Smooth muscle cell (in vitro differentiated cells): Measurements from ENCODE around the gene KIF17. TPM values are rescaled to one million over a fixed set of nuclear protein-coding genes. Genes with fewer than 3 reads are reported as not detected.

ENCODE experiments used
- DNase-seq: peaks from one replicate; lab custom pipeline; 2025; ENCODE audit not compliant: unreplicated experiment; lab: John Stamatoyannopoulos, UW
- H2AFZ ChIP-seq: fragments of 200-600 bp; sonication (generic); 2 replicates; pipeline ENCODE4 v1.6.0; 2016; ENCODE audit warnings: antibody characterized with exemption, low read depth, mild to moderate bottlenecking
- H3F3A ChIP-seq: fragments of 200-600 bp; sonication (generic); 2 replicates; pipeline ENCODE4 v1.6.0; 2017; ENCODE audit warnings: antibody characterized with exemption, low read depth
- H3K27ac ChIP-seq: fragments of 200-600 bp; sonication (generic); 2 replicates; pipeline ENCODE4 v1.5.1; 2016; ENCODE audit warnings: low read depth, mild to moderate bottlenecking
- H3K27me3 ChIP-seq: fragments of 200-600 bp; sonication (generic); 2 replicates; pipeline ENCODE4 v1.6.1; 2016; ENCODE audit warnings: low read depth, mild to moderate bottlenecking
- H3K36me3 ChIP-seq: fragments of 200-600 bp; sonication (generic); 2 replicates; pipeline ENCODE4 v1.5.1; 2016; ENCODE audit warnings: low read depth
- H3K4me1 ChIP-seq: fragments of 200-600 bp; sonication (generic); 2 replicates; pipeline ENCODE4 v1.5.1; 2016; ENCODE audit warnings: low read depth
- H3K4me2 ChIP-seq: fragments of 200-600 bp; sonication (generic); 2 replicates; pipeline ENCODE4 v1.6.0; 2016; ENCODE audit warnings: mild to moderate bottlenecking
- H3K4me3 ChIP-seq: fragments of 200-600 bp; sonication (generic); 2 replicates; pipeline ENCODE4 v1.5.1; 2016; ENCODE audit warnings: mild to moderate bottlenecking
- H3K79me2 ChIP-seq: fragments of 200-600 bp; sonication (generic); 2 replicates; pipeline ENCODE4 v1.6.0; 2016; ENCODE audit warnings: low read depth, mild to moderate bottlenecking
- H3K9ac ChIP-seq: fragments of 200-600 bp; sonication (generic); 2 replicates; pipeline ENCODE4 v1.6.0; 2016; ENCODE audit warnings: low read depth
- H3K9me3 ChIP-seq: fragments of 200-600 bp; sonication (generic); replicated peaks from 2 replicates; pipeline ENCODE4 v1.5.1; 2016; ENCODE audit warnings: low read depth
- H4K20me1 ChIP-seq: fragments of 200-600 bp; sonication (generic); 2 replicates; pipeline ENCODE4 v1.6.0; 2016; ENCODE audit warnings: low read depth
- CTCF ChIP-seq: fragments of 200-600 bp; sonication (generic); IDR thresholded peaks from 2 replicates; pipeline ENCODE4 v1.5.1; 2017; ENCODE audit warnings: borderline replicate concordance, mild to moderate bottlenecking, antibody characterized with exemption; ENCODE audit not compliant: insufficient read depth, poor library complexity, severe bottlenecking
- WGBS: methylation state at CpG from one replicate; pipeline ENCODE4 v1.1.7; 2016; ENCODE audit warnings: low lambda C conversion rate; 5-methylcytosine and 5-hydroxymethylcytosine counted together
- polyA plus RNA-seq: library from polyadenylated mRNA; unstranded; fragments of >200 nt; fragmentation: Nextera tagmentation; extraction: Ambion mirVana; gene quantifications from 2 replicates; pipeline ENCODE4 v1.2.1, GENCODE V29; 2016
- total RNA-seq: library from RNA; depleted of rRNA; stranded (reverse); fragments of >200 nt; gene quantifications from 2 replicates; pipeline ENCODE4 v1.2.3, GENCODE V29; 2014

Gene KIF17
- total and polyA plus RNA-seq, 2 experiments from 2014 or later: 0.13 to 2.2 TPM

GRCh38 chr1:20626524-20626923, 91.3 kb downstream of the KIF17 start:
- no peak overlapping the region for H3K27ac ChIP-seq
- TF ChIP-seq CTCF: no peak
- no peak overlapping the region for H3K4me3 ChIP-seq
- WGBS: 90% methylated on average over 1 of the region's 1 CpG
- H3K4me1 ChIP-seq: no peaks in the 10 kb centered on the region
- no peak overlapping the region for H3K9ac ChIP-seq
- no peak for DNase-seq
- H3K79me2 ChIP-seq: no peaks in the 10 kb centered on the region
- no peaks in the 10 kb centered on the region for H3F3A ChIP-seq
- no peak overlapping the region for H2AFZ ChIP-seq
- H4K20me1 ChIP-seq: no peaks in the 10 kb centered on the region
- no peak overlapping the region for H3K4me2 ChIP-seq
- no peaks in the 10 kb centered on the region for H3K27me3 ChIP-seq
- no peaks in the 10 kb centered on the region for H3K36me3 ChIP-seq
- no peaks in the 10 kb centered on the region for H3K9me3 ChIP-seq

GRCh38 chr1:20626098-20626427, 91.7 kb downstream of the KIF17 start:
- Histone ChIP-seq H3K36me3 (no peaks in the 10 kb centered on the region), H3K9ac (no peak overlapping the region), H3K4me3 (no peak overlapping the region), H4K20me1 (no peaks in the 10 kb centered on the region), H3K4me2 (no peak overlapping the region), H2AFZ (no peak overlapping the region), H3K27me3 (no peaks in the 10 kb centered on the region), H3K9me3 (no peaks in the 10 kb centered on the region), H3F3A (no peaks in the 10 kb centered on the region), H3K4me1 (no peaks in the 10 kb centered on the region), H3K27ac (no peak overlapping the region), H3K79me2 (no peaks in the 10 kb centered on the region)
- no peak for DNase-seq
- TF ChIP-seq CTCF: no peak
- 57% methylated on average over 1 of the region's 1 CpG for WGBS

- H3F3A ChIP-seq: no peaks in the 10 kb centered on the region
- no peak overlapping the region for H3K4me3 ChIP-seq
- no peaks in the 10 kb centered on the region for H3K79me2 ChIP-seq
- H3K4me2 ChIP-seq: no peak overlapping the region
- no peaks in the 10 kb centered on the region for H3K9me3 ChIP-seq
- H3K9ac ChIP-seq: no peak overlapping the region
- no peaks in the 10 kb centered on the region for H3K36me3 ChIP-seq
- TF ChIP-seq CTCF: no peak
- H3K27me3 ChIP-seq: no peaks in the 10 kb centered on the region
- H4K20me1 ChIP-seq: no peaks in the 10 kb centered on the region
- H2AFZ ChIP-seq: no peak overlapping the region
- no peaks in the 10 kb centered on the region for H3K4me1 ChIP-seq
- H3K27ac ChIP-seq: no peak overlapping the region
- DNase-seq: no peak
- WGBS: 70% methylated on average over 3 of the region's 3 CpGs
Observed at GRCh38 chr1:20625176-20626097, 92.4 kb downstream of the KIF17 start.

- H3K27ac ChIP-seq: no peak overlapping the region
- H3K4me1 ChIP-seq: no peaks in the 10 kb centered on the region
- H3K9me3 ChIP-seq: no peaks in the 10 kb centered on the region
- no peaks in the 10 kb centered on the region for H3K36me3 ChIP-seq
- no peaks in the 10 kb centered on the region for H4K20me1 ChIP-seq
- no peak overlapping the region for H3K4me3 ChIP-seq
- H3F3A ChIP-seq: no peaks in the 10 kb centered on the region
- TF ChIP-seq CTCF: no peak
- H3K4me2 ChIP-seq: no peak overlapping the region
- no peak overlapping the region for H3K9ac ChIP-seq
- no peak for DNase-seq
- 81% methylated on average over 1 of the region's 1 CpG for WGBS
- H3K79me2 ChIP-seq: no peaks in the 10 kb centered on the region
- no peak overlapping the region for H2AFZ ChIP-seq
- H3K27me3 ChIP-seq: no peaks in the 10 kb centered on the region
Observed at GRCh38 chr1:20624709-20625108, 93.1 kb downstream of the KIF17 start.
